8988T (cell line): ENCODE data around the gene GPR52.
"Not testable (repeated sequence)": the region's sequence is repeated elsewhere in the genome, so short reads cannot be mapped to it uniquely, and the experiment has no call there.

ENCODE experiments used
- DNase-seq: peaks from one replicate; pipeline ENCODE4 v3.0.0; 2011

Gene GPR52, protein sequence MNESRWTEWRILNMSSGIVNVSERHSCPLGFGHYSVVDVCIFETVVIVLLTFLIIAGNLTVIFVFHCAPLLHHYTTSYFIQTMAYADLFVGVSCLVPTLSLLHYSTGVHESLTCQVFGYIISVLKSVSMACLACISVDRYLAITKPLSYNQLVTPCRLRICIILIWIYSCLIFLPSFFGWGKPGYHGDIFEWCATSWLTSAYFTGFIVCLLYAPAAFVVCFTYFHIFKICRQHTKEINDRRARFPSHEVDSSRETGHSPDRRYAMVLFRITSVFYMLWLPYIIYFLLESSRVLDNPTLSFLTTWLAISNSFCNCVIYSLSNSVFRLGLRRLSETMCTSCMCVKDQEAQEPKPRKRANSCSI

DNA sequence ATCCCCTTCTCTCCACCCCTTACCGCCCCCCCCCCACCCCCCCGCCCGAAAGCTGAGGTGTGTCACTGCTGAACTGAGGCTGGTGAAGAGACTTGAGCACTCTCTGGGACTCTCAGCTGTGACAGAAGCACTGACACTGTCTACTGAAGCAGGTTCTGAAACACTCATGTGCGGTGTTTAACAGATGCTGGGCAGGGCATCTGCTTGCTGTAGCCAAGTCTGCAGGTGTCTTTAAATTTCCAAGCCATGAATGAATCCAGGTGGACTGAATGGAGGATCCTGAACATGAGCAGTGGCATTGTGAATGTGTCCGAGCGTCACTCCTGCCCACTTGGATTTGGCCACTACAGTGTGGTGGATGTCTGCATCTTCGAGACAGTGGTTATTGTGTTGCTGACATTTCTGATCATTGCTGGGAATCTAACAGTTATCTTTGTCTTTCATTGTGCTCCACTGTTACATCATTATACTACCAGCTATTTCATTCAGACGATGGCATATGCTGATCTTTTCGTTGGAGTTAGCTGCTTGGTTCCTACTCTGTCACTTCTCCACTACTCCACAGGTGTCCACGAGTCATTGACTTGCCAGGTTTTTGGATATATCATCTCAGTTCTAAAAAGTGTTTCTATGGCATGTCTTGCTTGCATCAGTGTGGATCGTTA is at the start of gene GPR52:
Gene GPR52 (plus strand): TSS at position 99 of the 665 bp plus-strand sequence. CDS start 148 bp downstream, at position 247.
- no peak for DNase-seq

DNA sequence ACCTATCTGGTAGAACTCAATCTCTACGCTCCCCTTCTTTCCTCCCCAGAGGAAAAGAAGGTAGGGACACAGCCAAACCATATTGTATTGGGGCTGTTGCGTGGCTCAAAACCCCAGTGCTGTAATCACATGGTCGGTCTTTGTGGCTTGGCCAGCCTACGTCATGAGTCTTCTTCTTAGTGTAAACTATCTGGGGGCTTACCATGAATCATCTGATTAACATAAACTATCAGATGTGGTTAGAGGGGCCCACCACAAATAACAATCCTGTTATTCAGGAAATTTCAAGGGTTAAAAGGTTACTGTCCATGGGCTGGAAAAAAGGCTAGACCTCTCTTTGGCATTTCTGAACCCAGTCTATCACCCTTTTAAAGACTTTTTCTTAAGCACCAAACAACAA is 49.5 kb upstream of the GPR52 start:
- DNase-seq = no peak

DNA sequence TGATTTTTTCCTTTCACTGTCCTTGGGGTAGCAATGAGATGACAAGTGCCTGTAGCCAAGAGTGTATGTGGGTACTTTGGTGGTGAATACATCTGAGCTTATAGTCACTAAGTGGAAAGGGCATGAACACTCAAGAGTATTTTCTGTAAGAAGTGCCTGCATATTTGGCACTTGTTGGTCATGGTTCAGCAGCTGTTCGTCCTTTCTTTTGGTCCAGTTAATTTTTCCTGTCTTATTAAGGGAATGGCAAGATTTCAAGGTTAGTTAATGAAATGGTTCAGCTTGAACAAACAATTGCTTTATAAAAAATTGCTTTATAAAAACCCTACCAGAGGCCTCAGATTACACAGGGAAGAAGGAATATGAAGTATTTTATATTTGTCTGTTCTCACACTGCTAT is 48.6 kb upstream of the GPR52 start:
- no peak for DNase-seq

DNA sequence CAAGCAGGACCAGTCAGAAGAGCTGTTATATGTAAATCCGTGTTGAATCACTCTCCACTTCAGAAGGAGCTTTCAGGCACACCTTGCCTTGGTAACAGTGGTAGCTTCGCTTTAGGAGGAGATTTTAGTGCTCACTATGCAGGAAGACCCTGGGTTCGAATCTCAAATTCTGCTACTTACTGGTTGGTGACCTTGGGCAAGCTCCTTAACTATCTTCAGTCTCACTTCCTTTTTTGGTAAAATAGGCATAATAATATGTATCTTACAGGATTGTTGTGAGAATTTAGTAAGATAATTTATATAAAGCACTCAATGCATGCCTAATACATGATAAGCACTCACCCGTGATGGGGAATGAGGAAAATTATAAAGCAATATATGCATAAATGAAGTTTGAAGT is 46.7 kb upstream of the GPR52 start:
- no peak for DNase-seq

DNA sequence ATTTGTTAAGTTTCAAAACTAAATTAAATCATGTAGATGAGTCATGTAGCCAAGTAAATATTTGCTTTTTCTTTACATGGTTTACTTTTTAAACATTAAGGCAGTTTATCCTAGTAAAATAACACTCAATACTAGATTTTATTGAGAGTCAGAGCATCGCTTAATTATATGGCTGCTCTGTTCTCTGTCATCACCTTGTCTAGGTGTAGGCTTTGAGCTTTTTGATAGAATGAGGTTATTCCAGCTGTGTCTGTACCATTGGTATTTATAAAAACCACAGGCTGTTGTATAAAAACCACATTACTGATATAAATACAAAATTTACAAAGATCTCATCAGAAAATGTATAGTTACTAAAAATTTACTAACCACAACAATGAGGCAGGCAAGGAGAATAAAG is 42.5 kb upstream of the GPR52 start:
- no peak for DNase-seq

DNA sequence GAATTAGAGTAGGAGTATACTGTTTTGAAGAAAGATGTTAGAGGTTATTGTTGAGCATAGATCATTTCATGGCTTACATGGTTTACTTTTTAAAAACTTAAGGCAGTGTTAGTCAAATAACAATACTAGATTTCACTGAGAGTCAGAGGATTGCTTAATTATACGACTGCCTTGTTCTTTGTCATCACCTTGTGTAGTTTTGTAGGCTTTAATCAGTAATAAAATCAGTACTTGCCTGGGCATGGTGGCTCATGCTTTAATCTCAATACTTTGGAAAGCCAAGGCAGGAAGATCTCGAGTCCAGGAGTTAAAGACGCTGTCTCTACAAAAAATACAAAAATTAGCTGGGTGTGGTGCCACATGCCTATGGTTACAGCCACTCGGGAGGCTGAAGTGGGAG is 41.3 kb upstream of the GPR52 start:
- no peak for DNase-seq

DNA sequence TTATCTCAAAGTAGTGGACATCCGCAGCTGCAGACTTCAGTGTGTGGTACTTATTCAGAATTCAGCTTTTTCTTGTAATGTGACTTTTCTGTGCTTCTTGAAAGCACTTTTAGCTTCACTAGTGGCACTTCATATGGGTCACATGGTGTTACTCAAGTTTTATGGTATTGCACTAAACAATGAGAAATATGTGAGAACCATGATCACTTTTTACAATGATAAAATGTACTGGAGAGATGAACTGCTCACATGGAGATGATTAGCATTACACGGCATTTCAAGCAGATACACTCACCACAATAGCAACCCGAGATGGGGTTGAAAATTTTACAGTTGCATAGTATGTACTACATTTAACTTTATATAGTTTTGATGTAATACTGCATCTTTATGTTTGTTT is 40.1 kb upstream of the GPR52 start:
- no peak for DNase-seq

DNA sequence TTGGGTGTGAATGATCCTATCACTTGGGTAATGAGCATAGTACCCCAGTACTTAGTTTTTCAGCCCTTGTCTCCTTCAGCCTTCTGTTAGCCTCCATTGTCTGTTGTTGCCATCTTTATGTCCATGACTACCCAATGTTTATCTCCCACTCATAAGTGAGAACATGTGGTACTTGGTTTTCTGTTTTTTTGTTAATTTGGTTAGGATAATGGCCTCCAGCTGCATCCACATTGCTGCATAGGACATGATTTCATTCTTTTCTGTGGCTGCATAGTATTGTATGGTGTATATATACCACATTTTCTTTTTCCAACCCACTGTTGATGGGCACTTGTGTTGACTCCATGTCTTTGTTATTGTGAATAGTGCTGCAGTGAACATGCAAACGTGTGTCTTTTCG is 39.6 kb upstream of the GPR52 start:
- no peak for DNase-seq

DNA sequence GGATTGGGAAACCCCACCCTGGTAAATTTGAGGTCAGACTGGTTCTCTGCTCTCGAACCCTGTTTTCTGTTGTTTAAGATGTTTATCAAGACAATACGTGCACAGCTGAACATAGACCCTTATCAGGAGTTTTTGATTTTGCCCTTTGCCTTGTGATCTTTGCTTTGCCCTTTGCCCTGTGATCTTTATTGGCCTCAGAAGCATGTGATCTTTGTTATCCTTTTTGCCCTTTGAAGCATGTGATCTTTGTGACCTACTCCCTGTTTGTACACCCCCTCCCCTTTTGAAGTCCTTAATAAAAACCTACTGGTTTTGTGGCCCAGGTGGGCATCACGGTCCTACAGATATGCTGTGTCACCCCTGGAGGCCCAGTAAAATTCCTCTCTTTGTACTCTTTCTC is 38.0 kb upstream of the GPR52 start:
- not testable (repeated sequence) for DNase-seq

DNA sequence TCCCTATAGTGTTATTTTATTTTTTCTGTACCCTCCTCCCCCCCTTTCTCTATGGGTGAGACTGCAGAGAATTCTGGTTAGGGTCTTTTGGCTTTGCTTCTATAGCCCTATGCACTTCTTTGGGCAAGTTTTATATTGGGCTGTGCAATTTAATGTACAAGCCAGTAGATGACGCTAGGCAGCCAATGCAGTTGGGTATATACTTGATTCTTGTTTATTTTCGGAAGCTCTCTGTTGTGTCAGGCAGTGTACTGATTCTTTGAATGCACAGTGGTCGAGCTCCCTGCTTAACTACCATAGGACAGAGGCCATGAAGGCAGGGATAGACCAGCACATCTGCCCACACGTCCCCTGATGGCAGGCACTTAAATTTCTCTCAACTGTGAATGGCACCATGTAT is 34.1 kb upstream of the GPR52 start:
- DNase-seq = no peak

DNA sequence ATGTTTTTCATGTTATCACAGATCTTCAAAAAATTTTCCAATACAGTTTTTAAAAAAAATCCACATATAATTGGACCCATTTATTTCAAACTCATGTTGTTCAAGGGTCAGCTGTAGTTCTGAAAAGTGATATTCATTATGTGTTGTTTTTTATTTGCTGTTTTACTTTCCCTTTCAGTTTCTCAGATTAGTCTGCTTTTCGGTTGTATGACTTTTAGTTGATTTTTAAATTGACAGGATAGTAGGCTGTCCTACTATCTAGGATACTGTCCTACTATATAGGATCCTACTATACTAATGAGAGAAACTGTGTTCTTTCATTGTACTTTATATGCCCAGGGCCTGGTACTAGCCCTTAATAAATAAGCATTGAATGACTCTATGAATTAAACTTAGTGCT is 33.6 kb upstream of the GPR52 start:
- no peak for DNase-seq

DNA sequence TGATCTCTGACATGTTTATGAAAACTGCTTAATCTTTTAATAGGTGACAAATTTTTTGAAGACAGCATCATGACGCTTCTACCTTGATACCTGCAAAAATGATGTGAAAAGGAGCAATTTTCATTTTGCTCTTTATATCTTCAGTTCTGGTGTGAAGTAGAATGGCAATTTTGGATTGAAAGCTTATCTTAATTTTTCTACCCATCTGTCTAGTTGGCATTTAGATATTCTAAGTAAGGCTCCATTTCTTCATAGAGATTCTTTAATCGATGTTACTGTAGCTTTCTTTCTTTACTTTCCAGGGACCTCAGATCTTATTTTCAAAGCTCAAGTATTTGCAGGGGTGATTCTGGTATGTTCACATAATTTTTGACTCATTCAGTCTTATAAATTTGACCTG is 32.3 kb upstream of the GPR52 start:
- DNase-seq = no peak

DNA sequence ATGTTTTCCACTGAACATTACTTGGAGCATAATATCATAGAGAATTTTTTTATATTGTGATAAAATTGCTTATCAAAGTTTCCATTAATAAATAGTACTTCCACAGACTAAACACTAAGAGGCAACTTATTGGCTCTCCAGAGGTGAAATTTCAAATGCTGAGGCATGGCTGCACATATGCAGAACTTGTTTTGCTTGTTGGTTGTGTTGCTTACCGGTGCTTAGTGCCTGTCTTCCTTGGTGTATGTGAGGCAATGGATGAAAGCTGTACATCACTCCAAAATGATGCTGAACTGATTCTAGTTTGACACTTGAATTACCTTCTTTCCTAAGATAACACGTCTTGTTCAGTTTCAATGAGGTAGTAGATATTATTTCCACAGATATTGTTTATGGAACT is 29.8 kb upstream of the GPR52 start:
- no peak for DNase-seq

DNA sequence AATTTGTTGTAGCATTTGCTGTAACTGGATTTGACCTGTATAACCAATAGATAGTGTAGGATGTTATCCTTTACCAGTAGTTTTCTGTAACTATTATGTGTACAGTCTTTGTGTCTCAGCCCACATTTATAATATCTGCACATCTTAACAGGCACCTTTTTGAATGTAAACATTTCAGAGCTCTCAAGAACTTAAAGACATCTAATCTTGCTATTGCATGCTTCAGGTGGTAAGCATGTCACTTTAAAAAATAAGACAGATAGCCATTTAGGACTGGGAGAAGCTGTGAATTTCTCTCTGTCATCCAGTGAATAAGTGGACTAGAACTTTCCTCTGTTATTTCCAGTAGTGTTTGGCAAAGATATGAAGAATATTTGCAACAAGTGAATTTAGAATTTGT is 22.6 kb upstream of the GPR52 start:
- DNase-seq = no peak

DNA sequence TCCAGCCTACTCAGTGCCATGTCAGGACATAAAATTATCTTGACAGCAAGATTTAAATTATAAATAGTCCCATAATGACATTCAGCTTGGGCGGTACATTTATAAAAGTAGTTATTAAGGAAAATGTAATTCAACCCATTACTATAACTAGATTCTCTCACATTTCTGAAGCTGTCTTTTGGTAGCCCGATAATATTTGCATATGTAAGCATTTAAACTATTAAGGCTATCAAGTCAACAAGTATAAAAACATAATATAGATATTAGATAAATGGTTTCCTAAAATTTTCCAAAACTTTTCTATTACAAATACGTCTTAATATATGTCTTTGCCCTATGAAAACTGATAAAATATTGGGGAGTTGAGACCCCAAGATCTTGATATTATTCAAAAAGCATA is 21.6 kb upstream of the GPR52 start:
- DNase-seq = no peak

DNA sequence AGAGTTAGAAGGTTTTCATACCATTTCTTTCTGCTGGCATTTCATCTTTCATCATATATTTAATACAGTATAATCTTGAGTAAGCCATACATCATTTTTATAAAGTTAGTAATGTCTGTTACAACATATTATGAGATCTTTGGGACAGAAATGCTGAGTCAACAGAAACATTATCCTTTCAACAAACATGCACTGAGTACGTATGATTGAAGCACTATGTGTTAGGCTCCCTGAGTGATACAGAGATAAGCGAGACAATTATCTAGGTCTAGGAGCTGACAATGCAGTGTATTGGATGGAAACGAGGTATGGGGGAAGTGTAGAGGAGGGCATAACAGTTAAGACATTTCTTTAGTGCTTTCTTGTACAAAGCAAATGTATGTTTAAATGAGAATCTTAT is 19.7 kb upstream of the GPR52 start:
- no peak for DNase-seq

DNA sequence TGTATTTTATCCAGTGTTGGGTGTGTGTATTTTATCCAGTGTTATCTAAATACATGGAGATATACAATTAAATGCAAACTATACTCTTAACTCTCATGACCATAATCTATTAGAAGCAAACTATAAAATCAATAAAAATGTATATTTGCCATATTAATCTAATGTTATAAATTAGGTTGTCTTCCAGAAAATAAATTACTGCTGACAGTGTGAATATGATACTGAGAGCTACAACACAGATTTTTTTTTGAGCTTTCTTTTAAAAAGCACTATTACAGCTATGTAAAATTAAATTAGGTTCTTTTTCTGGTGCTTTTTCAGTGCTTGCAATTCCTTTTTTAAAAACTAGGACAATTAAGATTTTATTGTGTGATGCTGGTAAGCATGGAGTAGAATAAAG is 19.0 kb upstream of the GPR52 start:
- no peak for DNase-seq

DNA sequence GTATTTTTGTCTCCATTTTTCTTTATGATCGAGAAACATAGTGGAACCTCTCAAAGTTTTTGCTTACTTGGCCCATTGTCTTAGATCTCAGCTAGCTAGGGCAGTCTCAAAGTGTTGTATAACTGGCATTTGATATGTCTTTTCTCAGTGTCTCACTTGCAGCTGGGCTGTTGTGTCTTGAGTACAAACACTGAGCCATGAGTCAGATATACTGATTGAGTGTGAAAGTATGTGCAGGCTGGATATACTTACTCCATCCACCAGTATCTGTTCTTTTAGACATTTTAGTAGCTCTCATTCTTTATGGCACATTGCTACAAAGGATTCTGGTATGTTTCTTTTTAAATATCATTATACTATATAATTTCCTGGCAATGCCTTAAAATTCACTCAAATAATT is 14.3 kb upstream of the GPR52 start:
- DNase-seq = no peak

DNA sequence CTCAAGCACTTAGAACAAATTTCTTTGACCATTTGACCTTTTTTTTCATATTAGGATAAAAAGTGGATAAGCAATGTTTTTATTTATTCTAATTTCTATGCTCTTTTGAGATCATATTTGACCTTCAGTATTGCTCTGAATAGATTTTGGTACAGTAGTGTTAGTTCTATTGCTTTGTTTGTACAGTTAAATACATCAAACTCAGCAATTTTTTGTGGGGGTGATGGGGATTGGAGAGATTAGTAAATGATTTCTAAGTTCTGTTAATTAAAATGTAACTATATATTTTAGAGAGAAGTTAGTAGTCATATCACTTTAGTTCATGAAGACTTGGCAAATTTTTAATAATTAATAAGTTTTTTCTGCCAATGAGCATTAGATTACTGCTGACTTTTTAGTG is 2.4 kb upstream of the GPR52 start:
- DNase-seq = no peak

DNA sequence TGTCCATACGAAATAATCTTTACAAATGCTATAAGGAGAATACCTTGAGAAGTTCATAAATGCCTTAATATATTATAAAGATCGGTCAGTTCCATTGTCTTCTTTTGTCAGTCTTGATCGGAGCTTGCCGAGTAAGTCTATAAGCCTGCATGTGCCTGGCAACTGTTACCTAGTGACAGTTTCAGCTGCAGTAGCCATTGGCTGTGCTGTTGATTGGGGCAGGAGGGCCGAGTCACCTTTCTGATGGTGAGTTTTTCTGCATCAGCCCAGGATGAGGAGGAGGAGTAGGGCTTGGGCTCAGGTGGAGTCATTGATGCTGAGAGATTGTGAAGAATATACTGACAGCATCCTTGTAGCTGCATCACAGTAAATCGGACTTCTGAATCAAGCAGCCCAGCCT is 1.9 kb upstream of the GPR52 start:
- no peak for DNase-seq

DNA sequence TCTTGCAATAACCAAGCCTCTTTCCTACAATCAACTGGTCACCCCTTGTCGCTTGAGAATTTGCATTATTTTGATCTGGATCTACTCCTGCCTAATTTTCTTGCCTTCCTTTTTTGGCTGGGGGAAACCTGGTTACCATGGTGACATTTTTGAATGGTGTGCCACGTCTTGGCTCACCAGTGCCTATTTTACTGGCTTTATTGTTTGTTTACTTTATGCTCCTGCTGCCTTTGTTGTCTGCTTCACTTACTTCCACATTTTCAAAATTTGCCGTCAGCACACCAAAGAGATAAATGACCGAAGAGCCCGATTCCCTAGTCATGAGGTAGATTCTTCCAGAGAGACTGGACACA is 743 bp downstream of the GPR52 start:
- no peak for DNase-seq

DNA sequence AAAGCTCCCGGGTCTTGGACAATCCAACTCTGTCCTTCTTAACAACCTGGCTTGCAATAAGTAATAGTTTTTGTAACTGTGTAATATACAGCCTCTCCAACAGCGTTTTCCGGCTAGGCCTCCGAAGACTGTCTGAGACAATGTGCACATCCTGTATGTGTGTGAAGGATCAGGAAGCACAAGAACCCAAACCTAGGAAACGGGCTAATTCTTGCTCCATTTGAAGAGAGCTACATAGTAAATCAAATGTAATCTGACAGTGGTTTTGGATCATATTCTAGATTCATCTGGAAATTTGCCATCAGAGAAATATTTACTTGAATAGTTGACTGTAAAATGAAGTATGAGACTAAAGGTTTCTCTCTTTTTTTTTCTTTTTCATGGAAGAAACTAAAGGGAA is 1.2 kb downstream of the GPR52 start:
- DNase-seq = no peak

DNA sequence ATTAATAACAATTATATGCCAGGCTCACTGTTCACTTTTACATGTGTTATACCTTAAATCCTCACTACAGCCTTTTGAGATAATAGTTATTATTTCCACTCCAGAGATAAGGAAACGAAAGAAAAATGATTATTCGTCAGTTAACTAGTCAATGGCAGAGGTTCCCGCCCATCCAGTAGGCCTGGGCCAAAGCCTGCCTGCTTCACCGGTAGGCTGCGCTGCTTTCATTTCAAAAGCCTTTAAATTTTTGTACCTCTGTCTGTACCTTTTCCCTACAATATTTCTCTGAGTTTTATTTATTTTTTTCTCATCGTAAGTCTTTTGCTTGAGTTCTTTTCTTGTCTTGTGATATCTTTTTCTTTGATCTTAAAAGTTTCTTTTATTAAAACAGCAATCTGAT is 3.6 kb downstream of the GPR52 start:
- no peak for DNase-seq

DNA sequence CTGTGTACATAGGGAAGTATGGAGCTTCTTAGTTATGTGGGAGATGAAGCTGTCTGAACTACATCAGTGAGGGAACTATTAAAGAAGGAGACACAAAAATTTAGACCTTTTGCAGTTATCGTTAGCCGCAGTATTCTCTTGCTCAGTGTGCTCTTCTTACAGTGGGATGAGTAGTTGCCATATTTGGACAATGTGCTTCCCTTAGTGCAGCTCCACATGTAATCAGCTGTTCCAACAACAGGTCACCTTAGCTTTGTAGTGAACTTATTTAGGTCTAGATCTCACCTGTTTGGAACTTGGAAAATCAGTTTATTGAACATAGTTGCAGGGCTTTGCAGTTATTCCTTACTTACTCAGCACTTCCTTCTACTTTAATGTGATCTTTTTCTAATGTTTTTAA is 18.1 kb downstream of the GPR52 start:
- no peak for DNase-seq

DNA sequence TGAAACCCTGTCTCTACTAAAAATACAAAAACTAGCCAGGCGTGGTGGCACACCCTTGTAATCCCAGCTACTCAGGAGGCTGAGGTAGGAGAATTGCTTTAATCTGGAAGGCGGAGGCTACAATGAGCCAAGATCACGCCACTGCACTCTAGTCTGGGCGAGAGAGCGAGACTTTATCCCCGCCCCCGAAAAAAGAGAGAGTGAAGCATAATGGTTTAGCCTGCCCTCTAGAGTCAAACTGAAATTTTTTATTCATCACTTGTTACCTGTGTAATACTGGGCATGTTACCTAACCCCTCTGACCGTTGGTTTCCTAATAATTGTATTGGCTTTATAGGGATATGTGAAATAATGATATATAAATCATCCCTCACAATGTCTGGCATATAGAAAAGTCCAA is 18.8 kb downstream of the GPR52 start:
- DNase-seq = no peak
